Measurements from ENCODE around the gene PSMA7.
A peak's percentile ranks its signal among the peaks of the same experiment; 100 is the strongest.

PSMA7 gene

DNA sequence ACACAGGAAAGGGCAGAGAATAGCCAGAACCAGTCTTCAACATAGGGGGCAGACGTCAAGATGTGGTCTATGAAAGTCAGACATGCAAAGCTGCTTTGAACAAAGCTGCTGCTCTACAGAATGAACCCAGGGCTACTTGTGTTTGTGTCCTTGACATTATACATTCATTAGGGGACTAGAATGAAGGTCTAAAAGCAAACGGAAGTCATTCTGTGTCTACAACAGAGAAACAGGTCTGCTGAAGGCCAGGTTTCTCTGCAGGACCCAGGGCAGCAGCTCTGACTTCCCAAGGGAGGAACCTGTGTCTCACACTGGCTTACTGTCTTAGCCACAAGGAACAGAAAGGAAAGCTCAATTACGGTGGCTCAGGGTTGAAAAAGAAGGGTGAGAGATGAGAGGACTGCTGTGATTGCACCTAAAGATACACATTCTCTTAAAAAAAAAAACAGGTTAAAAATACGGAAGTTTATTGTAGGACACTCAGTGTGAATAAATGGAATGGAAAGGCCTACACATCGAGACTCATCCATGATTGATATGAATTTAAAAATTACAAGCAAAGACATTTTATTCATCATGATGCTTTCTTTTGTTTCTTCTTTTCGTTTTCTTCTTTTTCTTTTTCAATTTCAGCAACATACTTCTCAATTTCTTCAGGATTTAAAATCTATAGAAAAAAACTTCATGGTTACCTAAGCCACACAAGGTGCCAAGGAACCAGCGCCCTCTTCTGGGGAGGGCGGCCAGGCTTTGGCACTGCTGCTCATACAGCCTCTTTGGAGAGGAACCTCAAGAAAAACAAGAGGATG is 6.7 kb downstream of the PSMA7 start:
- DNase-seq (ENCODE audit: low spot score) = no peak

- no peak for DNase-seq (ENCODE audit: low spot score)
Observed at GRCh38 chr20:62135573-62136266, 7.5 kb downstream of the PSMA7 start.

- no peak for DNase-seq (ENCODE audit: low spot score)
Observed at GRCh38 chr20:62134735-62135231, 8.4 kb downstream of the PSMA7 start.

DNA sequence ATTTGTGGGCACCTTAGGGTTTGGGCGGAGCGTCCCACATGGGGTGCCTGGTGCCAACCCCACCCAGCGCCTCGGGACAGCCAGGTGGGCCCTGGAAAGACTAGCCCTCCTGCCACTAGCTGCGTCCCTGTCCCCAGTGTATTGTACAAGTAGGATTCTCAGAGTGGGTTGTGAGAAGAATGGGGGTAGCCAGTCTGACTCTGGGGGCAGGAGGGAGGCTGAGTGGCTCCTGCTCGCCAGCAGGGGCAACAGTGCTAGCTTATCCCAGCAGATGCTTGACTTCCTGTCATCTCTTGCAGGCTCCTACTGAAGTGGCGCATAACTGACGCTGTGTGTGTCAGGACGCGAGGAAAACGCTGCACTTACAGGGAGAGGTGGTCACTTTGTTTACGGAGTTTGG is 9.3 kb downstream of the PSMA7 start:
- DNase-seq (ENCODE audit: low spot score) = no peak

DNA sequence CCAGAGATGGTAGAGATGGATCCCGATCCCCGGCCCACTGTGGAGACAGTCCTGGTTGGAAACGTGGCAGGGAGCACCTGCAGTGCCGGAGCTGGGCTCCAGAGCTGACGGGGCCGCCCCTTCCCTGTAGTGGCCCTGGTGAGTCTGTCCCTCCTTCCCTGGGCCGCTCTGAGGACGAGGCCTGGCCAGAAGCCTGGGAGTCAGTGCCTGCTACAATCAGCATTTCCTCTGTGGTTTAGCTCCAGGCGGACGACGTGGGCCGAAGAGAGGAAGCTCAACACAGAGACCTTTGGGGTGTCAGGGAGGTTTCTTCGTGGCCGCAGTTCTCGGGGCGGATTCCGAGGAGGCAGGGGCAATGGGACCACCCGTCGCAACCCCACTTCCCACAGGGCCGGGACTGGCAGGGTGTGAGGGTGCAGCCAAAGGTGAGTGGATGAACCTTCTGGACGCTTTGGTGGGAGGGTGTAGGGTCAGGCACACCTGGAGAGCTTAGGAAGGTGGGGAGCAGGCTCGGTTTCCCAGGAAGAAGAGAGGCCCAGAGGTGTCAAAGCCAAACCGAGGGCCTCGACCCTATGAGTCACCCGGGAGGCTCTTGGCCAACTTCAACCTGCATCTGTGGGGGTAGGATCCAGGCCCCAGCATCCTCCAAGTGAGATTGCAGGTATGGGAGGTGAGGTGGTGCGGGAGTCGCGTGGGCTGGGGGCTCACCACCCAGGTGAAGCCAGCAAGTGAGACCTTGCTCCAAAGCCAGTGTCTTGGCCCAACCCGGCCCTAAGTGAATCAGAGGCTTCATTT is 9.9 kb downstream of the PSMA7 start:
- DNase-seq (ENCODE audit: low spot score) = no peak

GRCh38 chr20:62132421-62132820 is 10.8 kb downstream of the PSMA7 start:
- DNase-seq (ENCODE audit: low spot score) = no peak

GRCh38 chr20:62131560-62132320 is 11.5 kb downstream of the PSMA7 start:
- no peak for DNase-seq (ENCODE audit: low spot score)

DNA sequence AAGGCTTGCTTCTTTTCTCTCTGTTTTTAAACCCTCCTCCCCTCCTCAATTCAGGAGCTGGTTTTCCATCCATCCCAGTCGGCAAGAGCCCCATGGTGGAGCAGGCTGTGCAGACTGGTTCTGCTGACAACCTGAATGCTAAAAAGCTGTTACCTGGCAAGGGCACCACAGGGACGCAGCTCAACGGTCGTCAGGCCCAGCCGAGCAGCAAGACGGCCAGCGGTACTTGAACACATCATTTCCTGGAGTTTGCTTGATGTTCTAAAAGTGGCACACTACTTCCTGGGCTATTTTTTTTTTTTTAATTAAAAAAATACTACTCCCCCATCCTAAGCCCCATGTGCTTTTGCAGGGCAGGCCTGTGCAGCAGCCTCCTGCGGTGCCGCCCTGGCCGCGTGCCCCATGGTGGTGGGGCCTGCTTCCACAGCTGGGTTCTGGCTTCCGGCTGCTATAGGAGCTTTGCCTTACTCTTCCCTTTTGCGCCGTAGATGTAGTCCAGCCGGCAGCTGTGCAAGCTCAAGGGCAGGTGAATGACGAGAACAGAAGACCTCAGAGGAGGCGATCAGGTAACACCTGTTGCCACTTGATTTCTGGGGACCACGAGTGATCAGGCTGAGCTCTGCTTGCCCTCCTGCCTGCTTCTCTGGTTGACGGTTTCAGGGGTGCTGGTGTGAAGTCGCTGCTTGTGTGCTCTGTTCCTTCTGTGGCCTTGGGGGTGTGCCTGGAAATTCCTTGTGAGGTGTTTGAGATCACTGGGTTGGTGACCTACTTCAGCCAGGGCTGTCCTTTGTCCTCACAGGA is 13.3 kb downstream of the PSMA7 start:
- no peak for DNase-seq (ENCODE audit: low spot score)

DNA sequence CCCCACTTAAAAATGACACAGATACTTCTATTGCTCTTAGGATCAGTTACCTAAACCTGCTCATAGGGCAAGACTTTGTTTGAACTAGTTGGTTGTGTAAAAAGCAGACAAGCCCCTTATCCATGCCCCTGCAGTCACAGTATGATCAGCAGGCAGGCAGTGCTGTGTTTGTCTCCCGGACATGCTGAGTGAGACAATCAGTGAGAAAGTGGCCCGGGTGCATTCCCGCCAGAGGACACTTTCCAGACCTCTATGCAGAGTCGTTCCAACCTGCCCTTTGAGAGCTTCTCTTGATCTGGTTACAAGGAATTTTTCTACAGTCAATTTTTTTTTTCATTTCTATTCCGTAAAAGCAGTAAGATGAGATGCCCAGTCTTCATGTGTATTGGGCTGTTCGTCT is 14.7 kb downstream of the PSMA7 start:
- no peak for DNase-seq (ENCODE audit: low spot score)

DNA sequence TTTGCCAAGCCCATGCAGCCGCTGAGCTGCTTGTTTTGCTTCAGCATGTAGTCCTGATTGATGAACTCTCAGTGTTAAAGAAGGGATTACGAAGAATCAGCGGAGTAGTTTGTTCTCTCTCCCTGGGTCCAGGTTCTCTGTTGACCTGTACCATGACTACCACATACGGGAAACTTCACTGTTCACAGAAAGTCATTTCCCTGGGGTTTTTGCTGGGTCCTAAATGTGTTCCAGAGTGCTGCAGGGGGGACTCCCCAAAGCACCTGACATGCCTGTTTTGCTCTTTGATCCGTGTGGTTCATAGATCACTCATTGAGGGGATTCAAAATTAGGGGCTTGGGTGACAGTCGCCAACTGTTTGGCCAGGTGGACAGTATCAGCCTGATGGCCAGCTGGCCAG is 15.4 kb downstream of the PSMA7 start:
- no peak for DNase-seq (ENCODE audit: low spot score)

GRCh38 chr20:62126141-62126540 is 17.1 kb downstream of the PSMA7 start:
- no peak for DNase-seq (ENCODE audit: low spot score)

- no peak for DNase-seq (ENCODE audit: low spot score)
Observed at GRCh38 chr20:62123450-62124118, 19.6 kb downstream of the PSMA7 start.

DNA sequence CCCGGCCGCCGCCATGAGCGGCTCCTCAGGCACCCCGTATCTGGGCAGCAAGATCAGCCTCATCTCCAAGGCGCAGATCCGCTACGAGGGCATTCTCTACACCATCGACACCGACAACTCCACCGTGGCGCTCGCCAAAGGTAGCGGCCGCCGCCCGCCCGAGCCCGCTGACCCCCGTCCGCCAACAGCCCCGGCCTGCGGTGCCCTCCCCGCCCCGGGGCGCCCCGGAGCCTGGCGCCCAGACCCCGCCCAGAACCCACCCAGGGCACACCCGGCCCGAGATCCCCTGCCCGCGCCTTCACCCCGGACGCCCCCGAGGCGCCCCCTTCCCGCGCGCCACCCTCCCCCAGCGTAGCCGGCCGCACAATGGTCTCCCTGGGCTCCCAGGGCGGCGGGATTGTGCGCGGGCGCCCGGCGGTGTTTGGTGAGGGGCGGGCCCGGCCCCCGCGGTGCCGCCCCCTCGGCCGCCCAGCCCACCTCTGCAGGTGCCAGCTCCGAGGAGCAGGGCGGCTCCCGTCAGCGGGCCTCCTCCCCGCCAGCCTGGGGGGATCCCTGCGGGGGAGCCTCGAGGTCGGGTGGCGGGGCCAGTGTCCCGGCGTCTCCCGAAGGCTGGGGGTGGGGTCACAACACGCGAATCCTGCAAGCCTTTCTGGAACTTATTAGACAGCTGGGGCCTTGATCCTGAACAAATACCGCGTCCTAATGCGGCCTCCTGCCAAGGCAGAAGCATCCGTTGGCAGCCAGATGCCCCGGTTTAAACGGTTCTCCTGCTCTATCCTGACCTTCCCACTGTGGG is 20.3 kb downstream of the PSMA7 start:
- no peak for DNase-seq (ENCODE audit: low spot score)

DNA sequence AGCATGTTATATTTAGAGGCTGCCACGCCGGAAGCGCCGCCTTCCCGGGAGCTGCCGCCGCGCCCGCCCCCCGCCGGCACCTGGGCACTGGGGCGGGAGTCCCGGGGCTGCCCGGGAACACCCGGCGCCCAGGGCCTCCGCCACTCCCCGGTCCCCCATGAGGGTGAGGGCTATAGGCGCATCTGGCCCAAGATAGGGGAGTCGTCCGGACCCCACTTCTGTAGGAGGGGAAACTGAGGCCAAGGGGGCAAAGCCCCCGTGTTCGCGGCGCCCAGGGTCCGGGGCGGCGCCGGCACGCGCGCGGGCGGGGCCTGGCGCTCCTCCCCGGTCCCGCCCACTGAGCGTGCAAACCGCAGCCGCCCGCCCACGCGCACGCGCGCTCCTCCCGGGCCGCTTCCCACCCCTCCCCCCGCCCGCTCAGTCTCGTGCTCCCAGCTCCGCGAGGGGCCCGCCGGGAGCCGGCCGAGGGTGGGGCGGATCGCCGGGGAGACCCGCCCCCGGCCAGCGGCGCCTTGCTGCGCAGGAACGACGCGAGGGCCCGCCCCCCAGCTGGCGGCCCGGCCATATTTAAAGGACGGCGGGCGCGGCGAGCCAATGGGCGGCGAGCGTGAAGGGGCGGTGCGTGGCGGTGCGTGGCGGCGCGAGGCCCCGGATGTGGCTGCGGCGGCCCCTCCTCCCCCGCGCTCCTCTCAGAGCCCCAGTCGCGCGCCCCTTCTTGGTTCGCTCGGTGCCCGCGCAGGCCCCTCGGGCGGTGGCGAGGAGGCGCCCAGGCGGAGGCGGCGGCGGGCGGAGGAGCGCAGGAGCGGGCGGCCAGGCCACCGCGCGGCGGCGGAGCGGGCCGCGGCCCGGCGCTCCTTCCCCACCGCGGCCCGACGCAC is 21.2 kb downstream of the PSMA7 start, which contains the start of gene LSM14B:
TSS of gene LSM14B (plus strand) at position 700 of the 878 bp plus-strand sequence. CDS start 192 bp downstream, outside the sequence.
- peak; percentile 97 for DNase-seq (ENCODE audit: low spot score)

GRCh38 chr20:62120990-62121775 is 22.0 kb downstream of the PSMA7 start:
- no peak for DNase-seq (ENCODE audit: low spot score)

- no peak for DNase-seq (ENCODE audit: low spot score)
Observed at GRCh38 chr20:62120365-62120762, 22.8 kb downstream of the PSMA7 start.

- no peak for DNase-seq (ENCODE audit: low spot score)
Observed at GRCh38 chr20:62119591-62120364, 23.4 kb downstream of the PSMA7 start.

Data from globus pallidus (tissue), 1 donor.